Spleen (tissue), 11 donors: ENCODE results near the gene USP6NL. TPM values are rescaled to one million over a fixed set of nuclear protein-coding genes. Genes with fewer than 3 reads are reported as not detected.
"Not testable (repeated sequence)": the region's sequence is repeated elsewhere in the genome, so short reads cannot be mapped to it uniquely, and the experiment has no call there.

Source experiments
- DNase-seq: peaks from one replicate; pipeline ENCODE4 v3.0.0-alpha.2; 2020
- H3K27ac ChIP-seq, 8 donors: fragments of 200-600 bp; sonication (generic) in 7 of 8; 1 replicate in 4 of 8; 2 replicates in 4 of 8; pipeline versions ENCODE4 v1.5.0 to v1.8.0; 2016 to 2021; ENCODE audit warnings: inconsistent platforms in 4 of 8, mild to moderate bottlenecking in 4 of 8, moderate library complexity in 1 of 8
- H3K27me3 ChIP-seq, 7 donors: fragments of 200-600 bp; sonication (generic) in 6 of 7; replicated peaks in 1 of 7; 1 replicate in 4 of 7; 2 replicates in 3 of 7; pipeline versions ENCODE4 v1.5.0 to v1.8.0; 2016 to 2021; ENCODE audit warnings: inconsistent platforms in 3 of 7, mild to moderate bottlenecking in 1 of 7
- H3K36me3 ChIP-seq, 6 donors: fragments of 200-600 bp; sonication (generic) in 5 of 6; 1 replicate in 4 of 6; 2 replicates in 2 of 6; pipeline versions ENCODE4 v1.5.0 to v1.8.0; 2016 to 2021; ENCODE audit warnings: inconsistent platforms in 2 of 6
- H3K4me1 ChIP-seq, 6 donors: fragments of 200-600 bp; sonication (generic) in 5 of 6; 1 replicate in 3 of 6; 2 replicates in 3 of 6; pipeline versions ENCODE4 v1.5.0 to v1.8.0; 2016 to 2021; ENCODE audit warnings: inconsistent platforms in 3 of 6
- H3K4me3 ChIP-seq, 8 donors: fragments of 200-600 bp; sonication (generic) in 7 of 8; 1 replicate in 4 of 8; 2 replicates in 4 of 8; pipeline versions ENCODE4 v1.5.0 to v1.8.0; 2016 to 2021; ENCODE audit warnings: inconsistent platforms in 4 of 8, mild to moderate bottlenecking in 4 of 8, moderate library complexity in 2 of 8
- H3K9me3 ChIP-seq, 8 donors: fragments of 200-600 bp; sonication (generic) in 7 of 8; 1 replicate in 4 of 8; 2 replicates in 4 of 8; pipeline versions ENCODE4 v1.5.0 to v1.8.0; 2016 to 2021; ENCODE audit warnings: inconsistent platforms in 4 of 8
- CTCF ChIP-seq, 11 experiments: fragments of 200-600 bp in 7 of 11; fragments of 450-650 bp in 4 of 11; sonication (generic) in 4 of 11; IDR thresholded peaks in 8 of 11; conservative IDR thresholded peaks in 3 of 11; 1 replicate in 7 of 11; 2 replicates in 4 of 11; pipeline versions ENCODE4 v1.4.0 to v1.8.0; 2016 to 2021; ENCODE audit warnings: antibody characterized with exemption in 11 of 11, inconsistent platforms in 4 of 11, mild to moderate bottlenecking in 1 of 11
- POLR2A ChIP-seq, 3 donors: fragments of 450-650 bp; IDR thresholded peaks; one replicate each; pipeline ENCODE4 v1.5.1; 2017; ENCODE audit warnings: antibody characterized with exemption in 3 of 3, mild to moderate bottlenecking in 1 of 3
- POLR2AphosphoS5 ChIP-seq, 3 donors: sonication (generic); formaldehyde crosslinking; IDR thresholded peaks; one replicate each; pipeline ENCODE4 v1.5.1; 2017; ENCODE audit warnings: antibody characterized with exemption in 3 of 3
- WGBS, 5 donors: extraction: QIAGEN DNeasy Blood & Tissue Kit in 3 of 5; methylation state at CpG; one replicate each; pipeline versions ENCODE4 v1.1.5 to v1.1.7; 2013 to 2018; 5-methylcytosine and 5-hydroxymethylcytosine counted together
- intact Hi-C: fragments of 100-400 bp; cut with DNase I; formaldehyde crosslinking; loops from one replicate; pipeline ENCODE4 v1.15.0; 2023; ENCODE audit warnings: low total_unique reads
- polyA plus RNA-seq, 3 donors: library from polyadenylated mRNA; stranded (reverse); fragments of 200-250 nt; gene quantifications; one replicate each; pipeline ENCODE4 v1.2.1, GENCODE V29; 2013
- total RNA-seq, 7 donors: library from RNA; depleted of rRNA in 3 of 7; stranded (reverse); fragments of >200 nt in 3 of 7; fragmentation: NEBNext Ultra II Directional in 4 of 7; extraction: Animal tissue kit (Norgen Biotek cat#: 25700) in 4 of 7; gene quantifications; one replicate each; pipeline versions ENCODE4 v1.1.0 to v1.2.1, GENCODE V29; 2016 to 2021
- donor health status: healthy with polysubstance abuse.
- donor health status: DM: no; HTN: no; CAD: no; lungs with moderate emphysema.
- donor health status: DM: no; HTN: no; CAD: no.
- donor health status: Bipolar disorder and iron deficiency.
- donor health status: healthy.
- donor health status: DM: no; HTN: no; CAD: no.
- donor health status: DM: yes; HTN: yes; CAD: no.

Gene USP6NL
- total and polyA plus RNA-seq, 10 donors, result 11.0 to 51.7 (median 37.7) TPM

GRCh38 chr10:11440250-11441150 is 170.9 kb downstream of the USP6NL start:
- Histone ChIP-seq H3K4me3 (peak overlapping the region in 1 of 8 donors; percentile 20), H3K9me3 (no peaks in the 10 kb centered on the region), H3K4me1 (peaks cover 0 to 10% (median 0%) of the 10 kb centered on the region in 6 donors), H3K36me3 (no peaks in the 10 kb centered on the region), H3K27me3 (no peaks in the 10 kb centered on the region), H3K27ac (no peak overlapping the region)
- DNase-seq, result no peak
- intact Hi-C loops, result no loop called here
- 59 to 72% (median 70%) methylated on average over 15 of the region's 15 CpGs for WGBS, 5 donors
- TF ChIP-seq CTCF (IDR thresholded peaks at IDR 0.05 in 8 of 11, conservative IDR thresholded peaks at IDR 0.05 in 3 of 11) (no peak), POLR2AphosphoS5 (IDR thresholded peaks at IDR 0.05) (no peak), POLR2A (IDR thresholded peaks at IDR 0.05) (no peak)

- H3K4me1 ChIP-seq, result peaks cover 0 to 10% (median 0%) of the 10 kb centered on the region in 6 donors
- intact Hi-C loops, result no loop called here
- H3K27me3 ChIP-seq, result no peaks in the 10 kb centered on the region
- no peaks in the 10 kb centered on the region for H3K9me3 ChIP-seq
- TF ChIP-seq POLR2AphosphoS5 (IDR thresholded peaks at IDR 0.05) (no peak), CTCF (IDR thresholded peaks at IDR 0.05 in 8 of 11, conservative IDR thresholded peaks at IDR 0.05 in 3 of 11) (no peak), POLR2A (IDR thresholded peaks at IDR 0.05) (no peak)
- no peak overlapping the region for H3K27ac ChIP-seq
- no peak for DNase-seq
- 88 to 93% (median 92%) methylated on average over 13 of the region's 13 CpGs for WGBS, 5 donors
- H3K36me3 ChIP-seq, result no peaks in the 10 kb centered on the region
- H3K4me3 ChIP-seq, result no peak overlapping the region
Observed at GRCh38 chr10:11439523-11440053, 171.9 kb downstream of the USP6NL start.

GRCh38 chr10:11437391-11438142 is 173.9 kb downstream of the USP6NL start:
- peaks cover 0 to 10% (median 0%) of the 10 kb centered on the region in 6 donors for H3K4me1 ChIP-seq
- intact Hi-C loops, result no loop called here
- no peak for DNase-seq
- no peaks in the 10 kb centered on the region for H3K36me3 ChIP-seq
- H3K27ac ChIP-seq, result no peak overlapping the region
- WGBS, 5 donors, result 83 to 89% (median 84%) methylated on average over 15 to 26 of the region's 26 CpGs
- TF ChIP-seq POLR2A (IDR thresholded peaks at IDR 0.05) (no peak), CTCF (IDR thresholded peaks at IDR 0.05 in 8 of 11, conservative IDR thresholded peaks at IDR 0.05 in 3 of 11) (no peak), POLR2AphosphoS5 (IDR thresholded peaks at IDR 0.05) (no peak)
- H3K27me3 ChIP-seq, result no peaks in the 10 kb centered on the region
- H3K4me3 ChIP-seq, result no peak overlapping the region
- H3K9me3 ChIP-seq, result no peaks in the 10 kb centered on the region

- H3K4me3 ChIP-seq, DNase-seq, H3K36me3 ChIP-seq, H3K27me3 ChIP-seq, H3K27ac ChIP-seq, H3K9me3 ChIP-seq, intact Hi-C loops: not testable (repeated sequence)
- peaks cover 0 to 10% (median 0%) of the 10 kb centered on the region in 6 donors for H3K4me1 ChIP-seq
- WGBS, 5 donors, result 90 to 95% (median 92%) methylated on average over 13 of the region's 13 CpGs
Observed at GRCh38 chr10:11436445-11436844, 175.0 kb downstream of the USP6NL start.
